NCI-H510A (cell line): ENCODE results near the gene APBA1.

Source experiments
- DNase-seq: peaks from one replicate; lab custom pipeline; 2025; lab: John Stamatoyannopoulos, UW

APBA1 gene

GRCh38 chr9:69519470-69520240 lies 152.5 kb downstream of the APBA1 start:
- no peak for DNase-seq

GRCh38 chr9:69516353-69517322 lies 155.5 kb downstream of the APBA1 start:
- DNase-seq: no peak

- DNase-seq: no peak
These were observed 156.4 kb downstream of the APBA1 start for GRCh38 chr9:69515810-69516209.

DNA sequence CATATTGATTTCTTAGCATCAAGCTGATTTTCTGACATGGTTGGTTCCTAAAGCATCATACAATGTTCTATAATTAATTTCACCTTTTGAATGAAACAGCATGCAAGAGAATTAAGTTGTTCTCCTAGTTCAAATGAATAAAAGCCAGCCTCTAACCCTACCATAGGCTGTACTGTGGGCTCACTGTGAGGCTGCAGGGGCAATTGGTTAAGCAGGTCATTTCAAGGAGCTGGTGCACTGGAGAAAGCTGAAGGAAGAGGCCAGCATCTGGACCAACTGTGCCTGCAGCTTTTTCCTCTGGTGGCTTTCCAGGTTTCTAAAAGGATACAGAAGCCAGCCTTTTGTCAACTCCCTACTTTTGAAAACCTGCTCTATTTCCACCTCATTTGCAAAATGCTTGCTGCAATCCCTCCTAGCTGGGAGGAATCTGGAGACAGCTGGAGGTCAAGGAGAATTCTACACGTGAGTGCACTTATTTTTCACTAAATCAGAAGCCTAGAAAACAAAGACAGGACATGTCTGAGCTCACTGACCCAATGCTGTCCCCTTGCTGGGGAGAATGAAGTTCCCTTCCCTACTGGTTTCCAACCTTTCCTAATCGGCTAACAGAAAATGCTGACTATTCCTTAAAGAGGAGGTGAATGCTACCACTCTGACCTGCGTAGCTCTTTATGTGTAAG lies 158.9 kb downstream of the APBA1 start:
- no peak for DNase-seq

DNA sequence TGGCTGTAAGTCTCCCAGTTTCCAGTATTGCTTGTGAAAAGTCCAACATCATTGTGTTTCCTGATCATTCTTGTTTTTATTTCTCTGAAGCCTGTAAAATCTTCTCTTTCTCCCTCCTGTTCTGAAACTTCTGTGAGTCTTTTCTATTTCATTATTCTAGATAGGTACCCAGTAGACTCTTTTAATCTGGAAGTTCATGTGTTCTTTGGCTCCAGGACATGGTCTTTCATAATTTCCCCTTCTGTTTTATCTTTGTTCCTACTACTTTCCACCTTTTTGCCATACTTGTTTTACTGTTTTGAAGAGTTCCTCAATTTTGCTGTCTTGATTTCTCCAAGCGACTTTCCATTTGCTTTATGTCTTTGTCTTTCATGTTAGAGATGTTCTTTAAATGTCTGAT lies 168.1 kb downstream of the APBA1 start:
- no peak for DNase-seq

DNA sequence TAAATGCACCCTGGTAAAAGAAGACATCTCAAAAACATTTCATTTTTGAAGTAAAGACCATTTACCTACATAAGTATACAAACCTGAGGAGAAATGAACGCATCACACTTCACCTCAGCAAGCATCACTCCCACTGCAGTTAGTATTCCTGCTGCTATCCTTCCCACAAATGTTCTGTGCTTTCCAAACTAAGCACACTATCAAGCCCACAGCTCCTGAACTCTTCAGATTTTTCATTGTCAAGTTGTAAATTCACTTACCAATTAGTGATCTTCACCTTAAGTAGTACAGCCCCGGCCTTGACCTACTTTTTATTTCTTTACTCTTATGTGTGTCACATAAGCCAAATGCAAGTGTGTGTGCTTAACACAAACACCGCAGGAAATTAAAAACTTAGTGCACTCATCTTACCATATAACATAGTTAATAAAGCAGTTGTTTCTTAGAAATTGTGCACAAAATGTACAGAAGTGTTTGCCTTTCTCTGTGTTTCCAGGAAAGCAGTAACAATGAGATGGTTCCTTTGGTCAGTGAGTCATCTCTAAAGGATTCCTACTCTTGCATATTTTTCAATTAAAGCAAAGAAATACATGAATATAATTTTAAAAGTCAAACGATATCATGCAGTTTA lies 169.4 kb downstream of the APBA1 start:
- no peak for DNase-seq

DNA sequence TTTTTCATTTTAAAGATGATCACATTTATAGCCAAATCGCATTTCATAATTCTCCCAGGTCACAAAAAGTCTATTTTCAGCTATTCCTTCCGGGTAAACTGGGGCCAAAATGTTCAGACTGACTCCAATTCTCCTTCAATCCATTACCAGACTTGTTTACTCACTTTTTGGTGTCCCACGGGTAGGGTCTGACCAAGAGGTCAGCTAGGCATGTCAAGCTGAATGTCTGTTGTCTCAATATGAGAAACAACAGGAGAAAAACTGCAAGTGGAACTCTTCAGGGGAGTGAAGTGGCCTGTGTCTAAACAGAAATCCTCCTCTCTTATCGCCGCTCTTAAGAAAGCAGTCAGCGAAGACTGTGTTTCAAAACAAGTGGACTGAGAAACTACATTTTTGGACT lies 171.3 kb downstream of the APBA1 start:
- no peak for DNase-seq

- no peak for DNase-seq
These were observed 172.2 kb downstream of the APBA1 start for GRCh38 chr9:69499959-69500358.

DNA sequence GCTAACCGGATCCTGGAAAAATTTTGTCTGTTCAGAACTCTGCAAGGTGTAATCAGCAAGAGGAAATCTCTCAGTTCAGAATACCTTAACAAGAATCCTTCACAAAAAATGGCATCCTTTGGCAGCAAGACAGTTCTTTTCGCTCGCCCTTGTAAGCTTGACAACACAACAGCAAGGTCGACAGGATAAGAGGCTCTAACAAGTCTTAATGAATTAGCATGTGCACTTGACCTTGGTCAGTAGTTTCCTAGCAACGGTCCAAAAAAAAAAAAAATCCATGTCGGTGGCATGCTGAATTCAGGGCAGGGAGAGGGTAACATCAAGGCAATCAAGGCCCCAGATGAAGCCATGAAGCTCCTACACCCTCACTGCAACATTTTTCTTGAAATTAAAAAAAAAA lies 172.8 kb downstream of the APBA1 start:
- no peak for DNase-seq

- DNase-seq: no peak
These were observed 173.7 kb downstream of the APBA1 start for GRCh38 chr9:69498470-69498869.

GRCh38 chr9:69497816-69498215 lies 174.4 kb downstream of the APBA1 start:
- no peak for DNase-seq

- no peak for DNase-seq
These were observed 175.2 kb downstream of the APBA1 start for GRCh38 chr9:69496846-69497450.

DNA sequence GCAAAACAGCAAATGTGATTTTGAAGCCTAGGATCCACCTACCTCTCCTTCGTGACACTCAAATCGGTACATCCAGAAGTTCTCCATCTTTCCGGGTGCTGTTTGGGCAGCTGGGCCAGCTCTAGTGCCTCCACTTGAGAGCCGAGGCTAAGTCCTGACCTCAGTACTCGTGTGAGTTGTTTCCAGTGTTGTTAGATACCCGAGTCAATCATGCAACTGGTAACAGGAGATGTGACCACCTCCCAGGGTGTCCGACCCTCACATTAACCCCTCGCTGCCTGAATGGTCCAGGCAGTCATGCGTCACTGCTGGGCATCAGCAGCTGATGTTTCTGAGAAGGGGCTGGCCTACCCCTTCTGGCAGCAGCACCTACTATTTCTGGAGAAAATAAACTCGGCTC lies 176.9 kb downstream of the APBA1 start:
- DNase-seq: peak; percentile 46

DNA sequence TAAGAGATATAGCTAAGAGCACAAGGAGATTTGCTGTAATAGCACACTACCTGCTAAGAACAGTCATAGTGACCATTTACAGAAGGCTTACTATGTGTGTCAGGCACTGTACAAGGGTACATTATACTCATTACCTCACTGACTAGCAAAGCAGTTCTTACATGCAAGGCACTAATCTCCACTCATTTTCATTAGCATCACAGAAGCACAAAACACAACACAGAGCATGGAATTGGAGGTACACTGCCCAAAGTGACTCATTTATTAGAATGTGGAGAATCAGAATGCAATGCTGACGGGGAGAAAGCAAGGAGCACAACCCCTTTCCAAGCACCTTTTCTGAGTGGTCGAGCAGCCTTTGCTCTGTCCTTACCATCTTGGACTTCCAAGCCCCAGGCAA lies 177.4 kb downstream of the APBA1 start:
- no peak for DNase-seq

DNA sequence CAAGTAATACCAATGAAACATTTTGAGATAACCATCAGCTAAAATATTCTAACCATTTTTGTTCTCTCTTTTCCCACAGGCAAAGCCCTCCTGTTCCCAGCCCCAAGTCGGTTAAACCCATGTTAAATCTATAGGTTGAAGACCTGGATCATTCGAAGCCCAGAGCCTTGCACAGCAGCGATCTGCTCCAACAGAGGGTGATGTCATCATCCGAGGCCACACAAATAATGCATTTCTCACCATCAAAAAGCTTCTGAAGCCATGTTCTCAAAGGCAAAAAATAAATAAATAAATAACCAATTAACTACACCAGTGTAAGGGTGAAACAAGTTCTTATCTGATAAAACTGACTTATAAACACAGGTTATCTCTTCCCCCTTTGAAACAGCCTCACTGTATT lies 178.0 kb downstream of the APBA1 start:
- no peak for DNase-seq

DNA sequence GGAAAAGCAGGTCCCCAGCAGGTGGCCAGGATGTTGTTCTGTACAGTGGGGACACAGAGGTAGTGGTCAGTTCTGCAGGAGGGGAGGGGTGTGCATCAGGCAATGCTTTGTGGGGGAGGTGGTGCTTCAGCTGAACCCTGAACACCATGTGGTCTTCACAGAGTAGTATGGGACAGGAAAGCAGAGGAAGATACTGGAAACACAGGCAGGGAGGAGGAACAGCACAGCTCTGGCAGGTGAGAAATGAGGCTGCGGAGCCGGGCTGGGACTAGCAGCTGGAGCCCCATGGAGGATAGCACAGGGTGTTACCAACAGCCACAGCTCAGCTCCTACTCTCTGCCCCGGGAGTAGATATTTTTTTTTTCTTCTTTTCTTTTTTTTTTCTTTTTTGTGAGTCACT lies 185.7 kb downstream of the APBA1 start:
- no peak for DNase-seq

DNA sequence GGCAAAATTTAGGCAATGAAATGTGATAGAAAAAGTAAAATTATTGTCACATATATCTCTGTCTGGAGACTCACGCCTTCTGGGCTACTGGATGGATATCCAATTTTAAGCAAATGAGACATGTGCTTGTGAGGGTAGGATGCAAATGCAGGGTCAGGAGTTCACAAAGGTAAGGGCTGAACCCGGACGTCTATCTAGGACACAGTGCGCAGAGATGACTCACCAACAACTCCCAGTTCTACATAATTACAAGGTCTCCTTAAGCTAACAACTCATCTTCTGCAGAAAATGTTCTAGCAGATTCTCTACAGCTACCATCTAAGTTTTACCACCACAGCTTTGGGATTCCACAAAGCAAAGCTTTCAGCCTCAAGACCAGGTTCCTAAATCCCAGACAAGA lies 186.7 kb downstream of the APBA1 start:
- no peak for DNase-seq

DNA sequence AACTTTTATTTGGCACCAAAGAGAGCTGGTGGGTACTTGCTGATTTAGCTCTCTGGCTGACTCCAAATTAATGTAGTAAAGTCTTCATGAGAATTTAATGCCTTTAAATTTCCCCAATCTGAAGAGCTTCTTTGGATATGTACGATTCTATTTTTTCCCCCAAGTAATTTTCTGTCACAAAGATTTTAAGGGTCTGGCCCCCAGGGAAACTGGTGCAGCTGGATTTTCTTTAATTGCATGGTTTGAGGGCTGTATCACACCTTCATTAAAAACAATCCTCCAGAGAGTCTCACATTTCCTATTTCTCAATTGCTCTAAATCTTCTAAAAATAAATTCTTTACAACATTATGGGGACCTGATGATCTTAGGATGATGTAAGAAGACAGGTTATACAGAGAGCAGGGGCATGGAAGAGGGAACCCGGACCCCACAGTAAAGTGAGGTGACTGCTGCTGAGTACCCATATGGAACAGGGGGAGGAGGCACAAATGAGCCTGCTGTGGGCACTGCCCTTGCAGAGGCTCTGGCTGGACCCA lies 188.2 kb downstream of the APBA1 start:
- DNase-seq: no peak

DNA sequence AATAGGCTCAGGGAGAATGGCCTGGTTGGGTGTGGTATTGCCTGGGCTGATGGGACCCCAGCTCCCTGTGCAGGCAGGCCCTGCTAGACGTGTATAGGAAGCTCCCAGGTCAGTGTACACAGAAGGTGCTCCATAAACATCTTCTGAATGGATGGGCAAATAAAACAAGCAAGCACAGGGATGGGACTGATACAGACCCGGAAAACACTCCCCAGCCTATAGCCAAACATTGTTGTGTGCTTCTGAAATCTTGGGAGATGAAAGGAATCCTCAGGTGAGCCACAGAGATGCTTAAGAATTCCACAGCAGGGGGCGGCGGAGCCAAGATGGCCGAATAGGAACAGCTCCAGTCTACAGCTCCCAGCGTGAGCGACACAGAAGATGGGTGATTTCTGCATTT lies 195.4 kb downstream of the APBA1 start:
- no peak for DNase-seq

- DNase-seq: no peak
These were observed 196.2 kb downstream of the APBA1 start for GRCh38 chr9:69476016-69476415.

GRCh38 chr9:69474821-69475220 lies 197.3 kb downstream of the APBA1 start:
- DNase-seq: no peak
